ENCODE measurements around the gene INSRR.

Gene INSRR

GRCh38 chr1:156845953-156846545, 12.9 kb downstream of the INSRR start:
- no peak for DNase-seq (ENCODE audit: low read depth)
- in situ Hi-C loops (cut with HindIII; ENCODE audit: low sequenced_read_pairs): no loop called here
- no peak for TF ChIP-seq CTCF (IDR thresholded peaks at IDR 0.05; ENCODE audit: low read depth, low read length, missing control alignments)
- no peak overlapping the region for H3K4me3 ChIP-seq (ENCODE audit: low read depth, low read length)

- no peak overlapping the region for H3K4me3 ChIP-seq (ENCODE audit: low read depth, low read length)
- TF ChIP-seq CTCF (IDR thresholded peaks at IDR 0.05; ENCODE audit: low read depth, low read length, missing control alignments): no peak
- in situ Hi-C loops (cut with HindIII; ENCODE audit: low sequenced_read_pairs): no loop called here
- DNase-seq (ENCODE audit: low read depth): no peak
Observed at GRCh38 chr1:156845055-156845952, 13.6 kb downstream of the INSRR start.

GRCh38 chr1:156844638-156845037, 14.3 kb downstream of the INSRR start:
- in situ Hi-C loops (cut with HindIII; ENCODE audit: low sequenced_read_pairs): no loop called here
- no peak for TF ChIP-seq CTCF (IDR thresholded peaks at IDR 0.05; ENCODE audit: low read depth, low read length, missing control alignments)
- no peak for DNase-seq (ENCODE audit: low read depth)
- no peak overlapping the region for H3K4me3 ChIP-seq (ENCODE audit: low read depth, low read length)

GRCh38 chr1:156844102-156844501, 14.8 kb downstream of the INSRR start:
- DNase-seq (ENCODE audit: low read depth): no peak
- no peak overlapping the region for H3K4me3 ChIP-seq (ENCODE audit: low read depth, low read length)
- in situ Hi-C loops (cut with HindIII; ENCODE audit: low sequenced_read_pairs): no loop called here
- no peak for TF ChIP-seq CTCF (IDR thresholded peaks at IDR 0.05; ENCODE audit: low read depth, low read length, missing control alignments)

- in situ Hi-C loops (cut with HindIII; ENCODE audit: low sequenced_read_pairs): no loop called here
- no peak overlapping the region for H3K4me3 ChIP-seq (ENCODE audit: low read depth, low read length)
- no peak for TF ChIP-seq CTCF (IDR thresholded peaks at IDR 0.05; ENCODE audit: low read depth, low read length, missing control alignments)
- DNase-seq (ENCODE audit: low read depth): no peak
Observed at GRCh38 chr1:156842618-156843300, 16.2 kb downstream of the INSRR start.

GRCh38 chr1:156841295-156841855, 17.5 kb downstream of the INSRR start:
- H3K4me3 ChIP-seq (ENCODE audit: low read depth, low read length): no peak overlapping the region
- DNase-seq (ENCODE audit: low read depth): no peak
- in situ Hi-C loops (cut with HindIII; ENCODE audit: low sequenced_read_pairs): no loop called here
- no peak for TF ChIP-seq CTCF (IDR thresholded peaks at IDR 0.05; ENCODE audit: low read depth, low read length, missing control alignments)
